ENCODE results near the gene TSNAXIP1. TPM values are rescaled to one million over a fixed set of nuclear protein-coding genes. Genes with fewer than 3 reads are reported as not detected.

The TSNAXIP1 gene
- total and polyA plus RNA-seq, 2 experiments from 2014 or later: 0.97 to 2.4 TPM

DNA sequence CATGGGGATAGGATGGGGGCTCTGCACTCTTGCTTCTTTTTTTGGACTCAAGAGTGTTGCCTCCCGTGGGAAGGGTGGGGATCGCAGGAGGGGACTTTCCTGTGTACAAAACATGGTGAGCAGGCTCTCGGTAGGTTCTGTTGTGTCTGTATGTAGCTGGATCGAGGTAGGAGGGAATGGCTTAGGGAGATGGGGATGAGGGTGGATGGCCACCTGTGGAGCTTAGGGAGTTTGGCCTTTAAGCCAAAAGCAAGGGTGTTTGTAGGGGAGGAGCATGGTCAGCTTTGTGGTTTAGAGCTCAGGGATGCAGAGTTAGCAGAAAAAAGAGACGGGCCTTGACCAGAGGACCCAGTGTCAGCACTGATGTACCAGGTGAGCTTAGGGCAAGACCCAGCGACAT is 55.2 kb downstream of the TSNAXIP1 start:
- DNase-seq (ENCODE audit: low spot score): no peak
- Histone ChIP-seq H3K9me2 (ENCODE audit: insufficient read depth) (no peaks in the 10 kb centered on the region), H3K4me2 (no peak overlapping the region), H3K79me2 (replicated peaks; ENCODE audit: insufficient read depth) (peaks cover 86% of the 10 kb centered on the region), H2AFZ (no peak overlapping the region), H3K36me3 (ENCODE audit: insufficient read depth) (peaks cover 18% of the 10 kb centered on the region), H3K4me3 (no peak overlapping the region), H3K27me3 (ENCODE audit: insufficient read depth) (no peaks in the 10 kb centered on the region), H4K20me1 (replicated peaks; ENCODE audit: insufficient read depth) (peaks cover 53% of the 10 kb centered on the region), H3K27ac (ENCODE audit: low read depth) (no peak overlapping the region), H3K4me1 (ENCODE audit: insufficient read depth) (peaks cover 12% of the 10 kb centered on the region), H3F3A (replicated peaks; ENCODE audit: low read depth) (peaks cover 5% of the 10 kb centered on the region; the same call in 1 of the 2 replicates)
- ATAC-seq: no peak
- peaks cover 3% of the 10 kb centered on the region for H3K27me3 Mint-ChIP-seq (ENCODE audit: insufficient read depth, low read depth, poor library complexity)
- H3K4me3 Mint-ChIP-seq: no peak overlapping the region
- no peak for TF ChIP-seq ZNF114 (CRISPR knock-in tag; IDR thresholded peaks at IDR 0.05)
- TF ChIP-seq, protein P1, sequence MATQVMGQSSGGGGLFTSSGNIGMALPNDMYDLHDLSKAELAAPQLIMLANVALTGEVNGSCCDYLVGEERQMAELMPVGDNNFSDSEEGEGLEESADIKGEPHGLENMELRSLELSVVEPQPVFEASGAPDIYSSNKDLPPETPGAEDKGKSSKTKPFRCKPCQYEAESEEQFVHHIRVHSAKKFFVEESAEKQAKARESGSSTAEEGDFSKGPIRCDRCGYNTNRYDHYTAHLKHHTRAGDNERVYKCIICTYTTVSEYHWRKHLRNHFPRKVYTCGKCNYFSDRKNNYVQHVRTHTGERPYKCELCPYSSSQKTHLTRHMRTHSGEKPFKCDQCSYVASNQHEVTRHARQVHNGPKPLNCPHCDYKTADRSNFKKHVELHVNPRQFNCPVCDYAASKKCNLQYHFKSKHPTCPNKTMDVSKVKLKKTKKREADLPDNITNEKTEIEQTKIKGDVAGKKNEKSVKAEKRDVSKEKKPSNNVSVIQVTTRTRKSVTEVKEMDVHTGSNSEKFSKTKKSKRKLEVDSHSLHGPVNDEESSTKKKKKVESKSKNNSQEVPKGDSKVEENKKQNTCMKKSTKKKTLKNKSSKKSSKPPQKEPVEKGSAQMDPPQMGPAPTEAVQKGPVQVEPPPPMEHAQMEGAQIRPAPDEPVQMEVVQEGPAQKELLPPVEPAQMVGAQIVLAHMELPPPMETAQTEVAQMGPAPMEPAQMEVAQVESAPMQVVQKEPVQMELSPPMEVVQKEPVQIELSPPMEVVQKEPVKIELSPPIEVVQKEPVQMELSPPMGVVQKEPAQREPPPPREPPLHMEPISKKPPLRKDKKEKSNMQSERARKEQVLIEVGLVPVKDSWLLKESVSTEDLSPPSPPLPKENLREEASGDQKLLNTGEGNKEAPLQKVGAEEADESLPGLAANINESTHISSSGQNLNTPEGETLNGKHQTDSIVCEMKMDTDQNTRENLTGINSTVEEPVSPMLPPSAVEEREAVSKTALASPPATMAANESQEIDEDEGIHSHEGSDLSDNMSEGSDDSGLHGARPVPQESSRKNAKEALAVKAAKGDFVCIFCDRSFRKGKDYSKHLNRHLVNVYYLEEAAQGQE (IDR thresholded peaks at IDR 0.05; ENCODE audit: unreplicated experiment): no peak
- no peak for TF ChIP-seq EZH2phosphoT487 (IDR thresholded peaks at IDR 0.05; ENCODE audit: unreplicated experiment)
- no peak for TF ChIP-seq ZNF331 (CRISPR knock-in tag; IDR thresholded peaks at IDR 0.05; ENCODE audit: low read depth)
- TF ChIP-seq EZH2 (IDR thresholded peaks at IDR 0.05; ENCODE audit: low read depth, unreplicated experiment): no peak
- TF ChIP-seq, protein P2, sequence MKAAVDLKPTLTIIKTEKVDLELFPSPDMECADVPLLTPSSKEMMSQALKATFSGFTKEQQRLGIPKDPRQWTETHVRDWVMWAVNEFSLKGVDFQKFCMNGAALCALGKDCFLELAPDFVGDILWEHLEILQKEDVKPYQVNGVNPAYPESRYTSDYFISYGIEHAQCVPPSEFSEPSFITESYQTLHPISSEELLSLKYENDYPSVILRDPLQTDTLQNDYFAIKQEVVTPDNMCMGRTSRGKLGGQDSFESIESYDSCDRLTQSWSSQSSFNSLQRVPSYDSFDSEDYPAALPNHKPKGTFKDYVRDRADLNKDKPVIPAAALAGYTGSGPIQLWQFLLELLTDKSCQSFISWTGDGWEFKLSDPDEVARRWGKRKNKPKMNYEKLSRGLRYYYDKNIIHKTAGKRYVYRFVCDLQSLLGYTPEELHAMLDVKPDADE (IDR thresholded peaks at IDR 0.05): no peak
- TF ChIP-seq, protein P3, sequence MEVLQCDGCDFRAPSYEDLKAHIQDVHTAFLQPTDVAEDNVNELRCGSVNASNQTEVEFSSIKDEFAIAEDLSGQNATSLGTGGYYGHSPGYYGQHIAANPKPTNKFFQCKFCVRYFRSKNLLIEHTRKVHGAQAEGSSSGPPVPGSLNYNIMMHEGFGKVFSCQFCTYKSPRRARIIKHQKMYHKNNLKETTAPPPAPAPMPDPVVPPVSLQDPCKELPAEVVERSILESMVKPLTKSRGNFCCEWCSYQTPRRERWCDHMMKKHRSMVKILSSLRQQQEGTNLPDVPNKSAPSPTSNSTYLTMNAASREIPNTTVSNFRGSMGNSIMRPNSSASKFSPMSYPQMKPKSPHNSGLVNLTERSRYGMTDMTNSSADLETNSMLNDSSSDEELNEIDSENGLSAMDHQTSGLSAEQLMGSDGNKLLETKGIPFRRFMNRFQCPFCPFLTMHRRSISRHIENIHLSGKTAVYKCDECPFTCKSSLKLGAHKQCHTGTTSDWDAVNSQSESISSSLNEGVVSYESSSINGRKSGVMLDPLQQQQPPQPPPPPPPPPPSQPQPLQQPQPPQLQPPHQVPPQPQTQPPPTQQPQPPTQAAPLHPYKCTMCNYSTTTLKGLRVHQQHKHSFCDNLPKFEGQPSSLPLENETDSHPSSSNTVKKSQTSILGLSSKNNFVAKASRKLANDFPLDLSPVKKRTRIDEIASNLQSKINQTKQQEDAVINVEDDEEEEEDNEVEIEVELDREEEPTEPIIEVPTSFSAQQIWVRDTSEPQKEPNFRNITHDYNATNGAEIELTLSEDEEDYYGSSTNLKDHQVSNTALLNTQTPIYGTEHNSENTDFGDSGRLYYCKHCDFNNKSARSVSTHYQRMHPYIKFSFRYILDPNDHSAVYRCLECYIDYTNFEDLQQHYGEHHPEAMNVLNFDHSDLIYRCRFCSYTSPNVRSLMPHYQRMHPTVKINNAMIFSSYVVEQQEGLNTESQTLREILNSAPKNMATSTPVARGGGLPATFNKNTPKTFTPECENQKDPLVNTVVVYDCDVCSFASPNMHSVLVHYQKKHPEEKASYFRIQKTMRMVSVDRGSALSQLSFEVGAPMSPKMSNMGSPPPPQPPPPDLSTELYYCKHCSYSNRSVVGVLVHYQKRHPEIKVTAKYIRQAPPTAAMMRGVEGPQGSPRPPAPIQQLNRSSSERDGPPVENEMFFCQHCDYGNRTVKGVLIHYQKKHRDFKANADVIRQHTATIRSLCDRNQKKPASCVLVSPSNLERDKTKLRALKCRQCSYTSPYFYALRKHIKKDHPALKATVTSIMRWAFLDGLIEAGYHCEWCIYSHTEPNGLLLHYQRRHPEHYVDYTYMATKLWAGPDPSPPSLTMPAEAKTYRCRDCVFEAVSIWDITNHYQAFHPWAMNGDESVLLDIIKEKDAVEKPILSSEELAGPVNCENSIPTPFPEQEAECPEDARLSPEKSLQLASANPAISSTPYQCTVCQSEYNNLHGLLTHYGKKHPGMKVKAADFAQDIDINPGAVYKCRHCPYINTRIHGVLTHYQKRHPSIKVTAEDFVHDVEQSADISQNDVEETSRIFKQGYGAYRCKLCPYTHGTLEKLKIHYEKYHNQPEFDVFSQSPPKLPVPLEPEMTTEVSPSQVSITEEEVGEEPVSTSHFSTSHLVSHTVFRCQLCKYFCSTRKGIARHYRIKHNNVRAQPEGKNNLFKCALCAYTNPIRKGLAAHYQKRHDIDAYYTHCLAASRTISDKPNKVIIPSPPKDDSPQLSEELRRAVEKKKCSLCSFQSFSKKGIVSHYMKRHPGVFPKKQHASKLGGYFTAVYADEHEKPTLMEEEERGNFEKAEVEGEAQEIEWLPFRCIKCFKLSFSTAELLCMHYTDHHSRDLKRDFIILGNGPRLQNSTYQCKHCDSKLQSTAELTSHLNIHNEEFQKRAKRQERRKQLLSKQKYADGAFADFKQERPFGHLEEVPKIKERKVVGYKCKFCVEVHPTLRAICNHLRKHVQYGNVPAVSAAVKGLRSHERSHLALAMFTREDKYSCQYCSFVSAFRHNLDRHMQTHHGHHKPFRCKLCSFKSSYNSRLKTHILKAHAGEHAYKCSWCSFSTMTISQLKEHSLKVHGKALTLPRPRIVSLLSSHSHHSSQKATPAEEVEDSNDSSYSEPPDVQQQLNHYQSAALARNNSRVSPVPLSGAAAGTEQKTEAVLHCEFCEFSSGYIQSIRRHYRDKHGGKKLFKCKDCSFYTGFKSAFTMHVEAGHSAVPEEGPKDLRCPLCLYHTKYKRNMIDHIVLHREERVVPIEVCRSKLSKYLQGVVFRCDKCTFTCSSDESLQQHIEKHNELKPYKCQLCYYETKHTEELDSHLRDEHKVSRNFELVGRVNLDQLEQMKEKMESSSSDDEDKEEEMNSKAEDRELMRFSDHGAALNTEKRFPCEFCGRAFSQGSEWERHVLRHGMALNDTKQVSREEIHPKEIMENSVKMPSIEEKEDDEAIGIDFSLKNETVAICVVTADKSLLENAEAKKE (CRISPR knock-in tag; IDR thresholded peaks at IDR 0.05): no peak
- TF ChIP-seq JUNB (IDR thresholded peaks at IDR 0.05; ENCODE audit: unreplicated experiment): no peak
- H3K9me3 Mint-ChIP-seq: no peaks in the 10 kb centered on the region
- H3K4me1 Mint-ChIP-seq: peaks cover 30% of the 10 kb centered on the region
- H3K36me3 Mint-ChIP-seq (ENCODE audit: low read depth): peaks cover 52% of the 10 kb centered on the region
- no peak overlapping the region for H3K27ac Mint-ChIP-seq

Measured in GM23338 (cell line).